IMR-90 (cell line): ENCODE measurements around the gene CCDC198. TPM values are rescaled to one million over a fixed set of nuclear protein-coding genes. Genes with fewer than 3 reads are reported as not detected.

Source experiments
- ATAC-seq: fragments of 200-7000 bp; cut with Tn5 transposase; 2 replicates; pipeline ENCODE4 v1.9.1; 2020; ENCODE audit warnings: low read depth, mild to moderate bottlenecking, moderate library complexity
- BruUV-seq: library from RNA; stranded (reverse); fragments of 400-500 nt; replicated peaks from 2 replicates; lab custom pipeline; 2021; lab: Mats Ljungman, UMichigan
- CTCF ChIA-PET: fragments of 300-600 bp; formaldehyde crosslinking; extraction: SDS; loops from one replicate; lab custom pipeline; 2021; ENCODE audit warnings: antibody characterized with exemption; lab: Yijun Ruan, JAX
- POLR2A ChIA-PET: fragments of 300-600 bp; sonication (Branson Sonifier 250); formaldehyde crosslinking; loops from one replicate; lab custom pipeline; 2022; ENCODE audit warnings: antibody characterized with exemption; ENCODE audit not compliant: unreplicated experiment; lab: Charles Lee
- DNase-seq: peaks from one replicate; pipeline ENCODE4 v3.0.0; 2013
- H2AFZ ChIP-seq: replicated peaks from 2 replicates; pipeline ENCODE3; 2013; ENCODE audit warnings: low read length, mild to moderate bottlenecking; ENCODE audit not compliant: poor library complexity
- H2AK5ac ChIP-seq: 2 replicates; pipeline ENCODE4 v1.6.1; 2013; ENCODE audit warnings: low read depth, low read length, inconsistent platforms
- H2AK9ac ChIP-seq: replicated peaks from 2 replicates; pipeline ENCODE3; 2013; ENCODE audit warnings: mild to moderate bottlenecking, low read depth, low read length, moderate library complexity; ENCODE audit not compliant: poor library complexity
- H2BK120ac ChIP-seq: 2 replicates; pipeline ENCODE4 v1.6.1; 2013; ENCODE audit warnings: low read depth, low read length, inconsistent platforms
- H2BK15ac ChIP-seq: 3 replicates; pipeline ENCODE4 v1.6.1; 2013; ENCODE audit warnings: low read depth, low read length, inconsistent platforms
- H2BK20ac ChIP-seq: 2 replicates; pipeline ENCODE4 v1.6.1; 2013; ENCODE audit warnings: low read depth, mild to moderate bottlenecking, inconsistent platforms, low read length, moderate library complexity
- H2BK5ac ChIP-seq: 2 replicates; pipeline ENCODE4 v1.6.1; 2013; ENCODE audit warnings: mild to moderate bottlenecking, low read depth, low read length, inconsistent platforms; ENCODE audit not compliant: poor library complexity, severe bottlenecking
- H3K14ac ChIP-seq: replicated peaks from 2 replicates; pipeline ENCODE4 v1.6.1; 2013; ENCODE audit warnings: low read depth, low read length, inconsistent platforms
- H3K18ac ChIP-seq: 2 replicates; pipeline ENCODE4 v1.6.1; 2013; ENCODE audit warnings: low read depth, low read length, control low read depth
- H3K23ac ChIP-seq: 2 replicates; pipeline ENCODE4 v1.6.1; 2013; ENCODE audit warnings: low read depth, low read length, inconsistent platforms
- H3K27ac ChIP-seq: 2 replicates; pipeline ENCODE4 v1.5.1; 2013; ENCODE audit warnings: mild to moderate bottlenecking, control low read depth, low read length; ENCODE audit not compliant: insufficient read depth
- H3K27me3 ChIP-seq: 2 replicates; pipeline ENCODE4 v1.6.1; 2013; ENCODE audit warnings: low read length; ENCODE audit not compliant: control insufficient read depth, insufficient read depth
- H3K36me3 ChIP-seq: 2 replicates; pipeline ENCODE4 v1.6.1; 2013; ENCODE audit warnings: low read length, mixed read lengths; ENCODE audit not compliant: control insufficient read depth, insufficient read depth
- H3K4ac ChIP-seq: 2 replicates; pipeline ENCODE4 v1.6.1; 2013; ENCODE audit warnings: low read depth, low read length, inconsistent platforms
- H3K4me1 ChIP-seq: 2 replicates; pipeline ENCODE4 v1.6.1; 2013; ENCODE audit warnings: low read length, mixed read lengths; ENCODE audit not compliant: control insufficient read depth, insufficient read depth
- H3K4me2 ChIP-seq: 2 replicates; pipeline ENCODE4 v1.6.1; 2013; ENCODE audit warnings: low read depth, mild to moderate bottlenecking, control low read depth, low read length, moderate library complexity
- H3K4me3 ChIP-seq: 2 replicates; pipeline ENCODE4 v1.5.1; 2013; ENCODE audit warnings: low read depth, mild to moderate bottlenecking, control low read depth, low read length, moderate library complexity; ENCODE audit not compliant: insufficient read depth
- H3K56ac ChIP-seq: 2 replicates; pipeline ENCODE4 v1.6.1; 2013; ENCODE audit warnings: low read length, inconsistent platforms; ENCODE audit not compliant: insufficient read depth; ENCODE audit errors: extremely low read depth
- H3K79me1 ChIP-seq, 2 experiments: 2 replicates each; pipeline ENCODE4 v1.6.1; 2013; ENCODE audit warnings: low read length in 2 of 2, inconsistent platforms in 1 of 2, low read depth in 1 of 2
- H3K9ac ChIP-seq: 2 replicates; pipeline ENCODE4 v1.6.1; 2013; ENCODE audit warnings: low read depth, low read length, control low read depth
- H3K9me1 ChIP-seq: 2 replicates; pipeline ENCODE4 v1.6.1; 2013; ENCODE audit warnings: low read length, inconsistent platforms; ENCODE audit not compliant: insufficient read depth
- H3K9me3 ChIP-seq: 2 replicates; pipeline ENCODE4 v1.6.1; 2013; ENCODE audit warnings: low read length; ENCODE audit not compliant: control insufficient read depth, insufficient read depth
- H4K20me1 ChIP-seq: 2 replicates; pipeline ENCODE4 v1.6.1; 2013; ENCODE audit warnings: low read length, inconsistent platforms; ENCODE audit not compliant: insufficient read depth
- H4K5ac ChIP-seq: 2 replicates; pipeline ENCODE4 v1.6.1; 2013; ENCODE audit warnings: mild to moderate bottlenecking, low read depth, low read length, control low read depth
- H4K8ac ChIP-seq, 2 experiments: 2 replicates each; pipeline ENCODE4 v1.6.1; 2013; ENCODE audit warnings: low read depth in 2 of 2, low read length in 2 of 2, control low read depth in 1 of 2, inconsistent platforms in 1 of 2
- H4K91ac ChIP-seq: 2 replicates; pipeline ENCODE4 v1.6.1; 2013; ENCODE audit warnings: low read depth, low read length, inconsistent platforms; ENCODE audit not compliant: insufficient read depth
- CEBPB ChIP-seq: IDR thresholded peaks from 2 replicates; pipeline ENCODE4 v1.6.1; 2012; ENCODE audit warnings: low read depth, low read length, improper control_type of control experiment
- CHD1 ChIP-seq: IDR thresholded peaks from 2 replicates; pipeline ENCODE4 v1.6.1; 2012; ENCODE audit warnings: low read depth, low read length, improper control_type of control experiment
- CTCF ChIP-seq: conservative IDR thresholded peaks from 2 replicates; pipeline ENCODE4 v1.5.1; 2012; ENCODE audit warnings: mild to moderate bottlenecking, low read depth, low read length, improper control_type of control experiment
- ELK1 ChIP-seq: fragments of 150-350 bp; IDR thresholded peaks from 2 replicates; pipeline ENCODE4 v1.6.1; 2016; ENCODE audit warnings: low read depth, mild to moderate bottlenecking, low read length, moderate library complexity, borderline replicate concordance
- FOS ChIP-seq: fragments of 150-350 bp; IDR thresholded peaks from 2 replicates; pipeline ENCODE4 v1.6.1; 2016; ENCODE audit warnings: low read depth, low read length
- MAZ ChIP-seq: IDR thresholded peaks from 2 replicates; pipeline ENCODE4 v1.6.1; 2012; ENCODE audit warnings: low read depth, mild to moderate bottlenecking, low read length, improper control_type of control experiment, moderate library complexity, borderline replicate concordance
- NFE2L2 ChIP-seq: fragments of 150-350 bp; IDR thresholded peaks from 2 replicates; pipeline ENCODE4 v1.6.1; 2016; ENCODE audit warnings: low read depth, mild to moderate bottlenecking, low read length
- POLR2A ChIP-seq: IDR thresholded peaks from 2 replicates; pipeline ENCODE4 v1.6.1; 2012; ENCODE audit warnings: mild to moderate bottlenecking, low read depth, low read length
- RAD21 ChIP-seq: IDR thresholded peaks from 2 replicates; pipeline ENCODE4 v1.6.1; 2012; ENCODE audit warnings: low read length, improper control_type of control experiment
- RCOR1 ChIP-seq: IDR thresholded peaks from 2 replicates; pipeline ENCODE4 v1.6.1; 2012; ENCODE audit warnings: mild to moderate bottlenecking, low read length, improper control_type of control experiment; ENCODE audit not compliant: insufficient replicate concordance
- USF2 ChIP-seq: fragments of 150-350 bp; IDR thresholded peaks from 2 replicates; pipeline ENCODE4 v1.6.1; 2017; ENCODE audit warnings: mild to moderate bottlenecking, antibody characterized with exemption, low read length, low read depth
- dilution Hi-C: fragments of 300-500 bp; cut with HindIII; formaldehyde crosslinking; loops from one replicate; pipeline ENCODE4 v1.14.3; 2018; ENCODE audit warnings: low sequenced_read_pairs; ENCODE audit not compliant: unreplicated experiment
- in situ Hi-C: fragments of 300-500 bp; cut with MboI; formaldehyde crosslinking; loops from 3 replicates; pipeline ENCODE4 v1.14.3; 2019; ENCODE audit warnings: low sequenced_read_pairs, inconsistent platforms, mixed read lengths
- intact Hi-C: fragments of 100-400 bp; cut with micrococcal nuclease; formaldehyde crosslinking; loops from 2 replicates; pipeline ENCODE4 v1.10.0; 2022
- polyA plus RNA-seq, 3 experiments: library from polyadenylated mRNA; depleted of rRNA; stranded (reverse); fragments of >200 nt; gene quantifications; 2 replicates each; pipeline ENCODE4 v1.2.3, GENCODE V29; 2012; ENCODE audit warnings: low replicate concordance in 1 of 3
- total RNA-seq: library from RNA; depleted of rRNA; stranded (reverse); fragments of >200 nt; gene quantifications from 2 replicates; pipeline ENCODE4 v1.2.3, GENCODE V29; 2012

CCDC198 gene
- total and polyA plus RNA-seq, 2 of the 4 experiments (the other 2 are of a cell fraction) = not detected

GRCh38 chr14:57519043-57519442, 25.4 kb upstream of the CCDC198 start:
- H3K4ac ChIP-seq = no peak overlapping the region
- ChIA-PET POLR2A (no interaction called here), CTCF (no interaction called here)
- H3K36me3 ChIP-seq = no peaks in the 10 kb centered on the region
- no peak overlapping the region for H3K18ac ChIP-seq
- H2BK20ac ChIP-seq = no peak overlapping the region
- no peak overlapping the region for H4K91ac ChIP-seq
- no peaks in the 10 kb centered on the region for H4K20me1 ChIP-seq
- DNase-seq = no peak
- no peaks in the 10 kb centered on the region for H3K4me1 ChIP-seq
- no peak overlapping the region for H3K4me3 ChIP-seq
- H2BK120ac ChIP-seq = no peak overlapping the region
- TF ChIP-seq POLR2A (no peak), MAZ (no peak), RAD21 (no peak), ELK1 (no peak), CTCF (no peak), CEBPB (no peak), NFE2L2 (no peak), CHD1 (no peak), RCOR1 (no peak), USF2 (no peak), FOS (no peak)
- no peak overlapping the region for H2AFZ ChIP-seq
- H3K79me1 ChIP-seq = no peaks in the 10 kb centered on the region
- no peaks in the 10 kb centered on the region for H3K9me1 ChIP-seq
- H3K27me3 ChIP-seq = no peaks in the 10 kb centered on the region
- no peak overlapping the region for H2AK5ac ChIP-seq
- H2BK5ac ChIP-seq = no peak overlapping the region
- BruUV-seq = no TSS peak
- in situ Hi-C loops (no loop called here), intact Hi-C loops (no loop called here), dilution Hi-C loops (no loop called here)
- no peak overlapping the region for H2BK15ac ChIP-seq
- no peak overlapping the region for H3K27ac ChIP-seq
- no peak overlapping the region for H4K8ac ChIP-seq
- H3K4me2 ChIP-seq = no peak overlapping the region
- H3K9ac ChIP-seq = no peak overlapping the region
- no peak overlapping the region for H4K5ac ChIP-seq
- H3K23ac ChIP-seq = no peak overlapping the region
- peaks cover 3% of the 10 kb centered on the region; the same call in 1 of the 2 replicates for H3K9me3 ChIP-seq
- H3K14ac ChIP-seq = no peak overlapping the region
- no peak overlapping the region for H3K56ac ChIP-seq
- no peak overlapping the region for H2AK9ac ChIP-seq
- no peak for ATAC-seq
